ENCODE data around the gene MYOF.

The MYOF gene

GRCh38 chr10:93346694-93347093 lies 135.4 kb downstream of the MYOF start:
- TF ChIP-seq ZFX (IDR thresholded peaks at IDR 0.05; ENCODE audit: borderline replicate concordance) = no peak
- TF ChIP-seq CTCF (IDR thresholded peaks at IDR 0.05) = no peak
- no peak overlapping the region for H3K27ac ChIP-seq

GRCh38 chr10:93346108-93346507 lies 136.0 kb downstream of the MYOF start:
- TF ChIP-seq ZFX (IDR thresholded peaks at IDR 0.05; ENCODE audit: borderline replicate concordance) (no peak), CTCF (IDR thresholded peaks at IDR 0.05) (no peak)
- H3K27ac ChIP-seq = no peak overlapping the region

GRCh38 chr10:93344691-93345090 lies 137.4 kb downstream of the MYOF start:
- TF ChIP-seq CTCF (IDR thresholded peaks at IDR 0.05) = no peak
- no peak for TF ChIP-seq ZFX (IDR thresholded peaks at IDR 0.05; ENCODE audit: borderline replicate concordance)
- no peak overlapping the region for H3K27ac ChIP-seq

GRCh38 chr10:93342921-93343320 lies 139.2 kb downstream of the MYOF start:
- TF ChIP-seq ZFX (IDR thresholded peaks at IDR 0.05; ENCODE audit: borderline replicate concordance) = no peak
- no peak for TF ChIP-seq CTCF (IDR thresholded peaks at IDR 0.05)
- H3K27ac ChIP-seq = no peak overlapping the region

GRCh38 chr10:93342366-93342765 lies 139.8 kb downstream of the MYOF start:
- H3K27ac ChIP-seq = no peak overlapping the region
- TF ChIP-seq CTCF (IDR thresholded peaks at IDR 0.05) = no peak
- no peak for TF ChIP-seq ZFX (IDR thresholded peaks at IDR 0.05; ENCODE audit: borderline replicate concordance)

GRCh38 chr10:93337309-93337721 lies 144.8 kb downstream of the MYOF start:
- H3K27ac ChIP-seq = no peak overlapping the region
- no peak for TF ChIP-seq CTCF (IDR thresholded peaks at IDR 0.05)

- TF ChIP-seq ZFX (IDR thresholded peaks at IDR 0.05; ENCODE audit: borderline replicate concordance) (no peak), CTCF (IDR thresholded peaks at IDR 0.05) (no peak)
- no peak overlapping the region for H3K27ac ChIP-seq
Observed at GRCh38 chr10:93336678-93337077, 145.5 kb downstream of the MYOF start.
